ENCODE data around the gene NLRP7. TPM values are rescaled to one million over a fixed set of nuclear protein-coding genes. Genes with fewer than 3 reads are reported as not detected.
"Not testable (repeated sequence)": the region's sequence is repeated elsewhere in the genome, so short reads cannot be mapped to it uniquely, and the experiment has no call there.

NLRP7 gene
- total RNA-seq, 4 donors from 2014 or later: not detected

DNA sequence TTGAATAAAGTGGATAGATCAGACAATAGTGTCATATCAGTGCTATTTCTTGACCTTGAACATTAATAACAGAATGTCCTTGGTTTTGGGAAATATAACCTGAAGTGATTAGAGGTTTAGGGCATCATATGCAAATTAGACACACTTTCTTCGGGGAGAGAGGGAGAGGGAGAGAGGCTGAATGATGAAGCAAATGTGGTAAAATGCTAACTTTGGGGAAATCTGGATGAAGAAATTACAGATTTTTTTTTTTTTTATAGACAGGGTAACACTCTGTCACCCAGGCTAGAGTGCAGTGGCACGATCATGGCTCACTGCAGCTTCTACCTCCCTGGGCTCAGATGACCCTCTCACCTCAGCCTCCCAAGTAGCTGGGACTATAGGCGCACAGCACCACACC, 45.3 kb downstream of the NLRP7 start:
- DNase-seq: no peak
- Histone ChIP-seq H3K9me3 (no peaks in the 10 kb centered on the region), H3K27ac (no peak overlapping the region), H3K36me3 (no peaks in the 10 kb centered on the region), H3K4me1 (no peaks in the 10 kb centered on the region), H3K27me3 (no peaks in the 10 kb centered on the region), H3K4me3 (replicated peaks in 1 of 3) (no peak overlapping the region)
- TF ChIP-seq, protein P1, sequence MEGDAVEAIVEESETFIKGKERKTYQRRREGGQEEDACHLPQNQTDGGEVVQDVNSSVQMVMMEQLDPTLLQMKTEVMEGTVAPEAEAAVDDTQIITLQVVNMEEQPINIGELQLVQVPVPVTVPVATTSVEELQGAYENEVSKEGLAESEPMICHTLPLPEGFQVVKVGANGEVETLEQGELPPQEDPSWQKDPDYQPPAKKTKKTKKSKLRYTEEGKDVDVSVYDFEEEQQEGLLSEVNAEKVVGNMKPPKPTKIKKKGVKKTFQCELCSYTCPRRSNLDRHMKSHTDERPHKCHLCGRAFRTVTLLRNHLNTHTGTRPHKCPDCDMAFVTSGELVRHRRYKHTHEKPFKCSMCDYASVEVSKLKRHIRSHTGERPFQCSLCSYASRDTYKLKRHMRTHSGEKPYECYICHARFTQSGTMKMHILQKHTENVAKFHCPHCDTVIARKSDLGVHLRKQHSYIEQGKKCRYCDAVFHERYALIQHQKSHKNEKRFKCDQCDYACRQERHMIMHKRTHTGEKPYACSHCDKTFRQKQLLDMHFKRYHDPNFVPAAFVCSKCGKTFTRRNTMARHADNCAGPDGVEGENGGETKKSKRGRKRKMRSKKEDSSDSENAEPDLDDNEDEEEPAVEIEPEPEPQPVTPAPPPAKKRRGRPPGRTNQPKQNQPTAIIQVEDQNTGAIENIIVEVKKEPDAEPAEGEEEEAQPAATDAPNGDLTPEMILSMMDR (IDR thresholded peaks at IDR 0.05): no peak
- TF ChIP-seq POLR2A (IDR thresholded peaks at IDR 0.05): no peak
- WGBS, 2 donors: 73 to 78% methylated on average over 3 of the region's 3 CpGs
- intact Hi-C loops (cut with DNase I): no loop called here

DNA sequence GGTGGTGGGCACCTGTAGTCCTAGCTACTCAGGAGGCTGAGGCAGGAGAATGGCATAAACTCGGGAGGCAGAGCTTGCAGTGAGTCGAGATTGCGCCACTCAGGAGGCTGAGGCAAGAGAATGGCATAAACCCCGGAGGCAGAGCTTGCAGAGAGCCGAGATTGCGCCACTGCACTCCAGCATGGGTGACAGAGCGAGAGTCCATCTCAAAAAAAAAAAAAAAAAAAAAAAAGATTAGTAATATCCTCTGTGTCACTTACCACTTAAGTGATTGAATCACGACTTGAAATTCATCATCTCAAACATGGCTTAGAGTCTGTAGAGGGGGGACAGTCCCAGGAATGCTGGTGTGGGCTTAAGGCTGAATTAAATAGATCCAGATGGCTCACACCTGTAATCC, 46.2 kb downstream of the NLRP7 start:
- H3K36me3 ChIP-seq; intact Hi-C loops (cut with DNase I); H3K4me3 ChIP-seq (replicated peaks in 1 of 3); H3K27ac ChIP-seq; H3K9me3 ChIP-seq; H3K27me3 ChIP-seq; DNase-seq; H3K4me1 ChIP-seq: not testable (repeated sequence)
- WGBS, 2 donors: 75 to 77% methylated on average over 8 of the region's 8 CpGs

DNA sequence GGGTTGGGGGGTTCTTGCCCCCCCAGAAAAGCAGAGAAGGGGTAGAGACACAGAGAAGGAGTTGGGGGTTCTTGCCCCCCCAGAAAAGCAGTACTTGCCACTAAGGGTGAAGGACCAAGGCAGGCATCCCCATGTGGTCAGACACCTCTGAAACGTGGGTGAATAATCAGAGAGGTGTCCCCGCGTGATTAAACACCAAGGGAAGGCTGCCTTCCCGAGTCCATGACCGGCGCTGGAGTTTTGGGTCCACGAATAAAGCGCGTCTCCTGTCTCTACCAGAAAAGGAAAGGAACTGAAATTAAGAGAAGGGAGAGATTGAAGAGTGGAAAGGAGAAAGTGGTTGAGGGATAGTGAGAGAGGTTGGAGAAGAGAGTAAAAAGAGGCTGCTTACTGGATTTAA, 47.7 kb downstream of the NLRP7 start:
- 76 to 86% methylated on average over 9 of the region's 9 CpGs for WGBS, 2 donors
- H3K36me3 ChIP-seq; H3K4me1 ChIP-seq; DNase-seq; H3K27me3 ChIP-seq; H3K27ac ChIP-seq; intact Hi-C loops (cut with DNase I); H3K4me3 ChIP-seq (replicated peaks in 1 of 3); H3K9me3 ChIP-seq: not testable (repeated sequence)

DNA sequence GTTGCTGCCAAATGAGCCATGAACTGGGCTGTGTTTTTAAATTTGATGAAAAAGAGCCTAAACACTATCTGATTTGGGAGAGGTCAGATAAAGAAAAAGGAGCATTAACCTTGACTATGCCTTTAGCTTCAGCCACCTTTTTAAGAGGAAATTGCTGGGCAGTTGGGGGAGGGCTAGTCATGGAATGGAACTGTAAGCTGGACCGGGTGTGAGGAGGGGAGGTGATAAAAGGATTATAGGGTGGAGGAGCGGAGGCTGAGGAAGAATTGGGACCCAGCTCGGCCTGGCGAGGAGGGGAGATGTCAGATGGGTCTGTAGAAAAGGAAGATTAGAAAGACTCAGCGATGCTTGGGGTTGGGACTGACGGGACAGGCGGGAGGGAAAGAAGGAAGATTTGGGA, 48.6 kb downstream of the NLRP7 start:
- H3K36me3 ChIP-seq; DNase-seq; H3K4me1 ChIP-seq; H3K27ac ChIP-seq; H3K27me3 ChIP-seq; H3K9me3 ChIP-seq; H3K4me3 ChIP-seq (replicated peaks in 1 of 3); intact Hi-C loops (cut with DNase I): not testable (repeated sequence)
- WGBS, 2 donors: 51 to 58% methylated on average over 7 of the region's 7 CpGs

DNA sequence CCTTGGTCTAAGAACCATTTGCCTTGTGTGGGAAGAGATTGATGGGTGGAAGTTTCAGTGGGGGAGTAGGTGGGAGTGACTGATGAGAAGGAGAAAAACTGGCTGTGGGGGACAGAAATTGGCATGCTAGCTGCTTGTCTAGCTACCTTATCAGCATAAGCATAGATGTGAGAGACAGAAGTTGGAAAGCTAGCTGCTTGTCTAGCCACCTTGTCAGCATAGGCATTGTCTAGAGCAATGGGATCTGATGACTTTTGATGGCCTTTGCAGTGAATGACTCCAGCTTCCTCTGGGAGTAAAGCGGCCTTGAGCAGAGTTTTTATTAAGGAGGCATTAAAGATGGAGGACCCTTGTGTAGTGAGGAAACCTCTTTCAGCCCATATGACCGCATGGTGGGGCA, 51.3 kb downstream of the NLRP7 start:
- H3K27ac ChIP-seq: no peak overlapping the region
- no peaks in the 10 kb centered on the region for H3K4me1 ChIP-seq
- TF ChIP-seq POLR2A (IDR thresholded peaks at IDR 0.05): no peak
- TF ChIP-seq, protein P1 (IDR thresholded peaks at IDR 0.05): no peak
- no peaks in the 10 kb centered on the region for H3K27me3 ChIP-seq
- intact Hi-C loops (cut with DNase I): no loop called here
- H3K4me3 ChIP-seq (replicated peaks in 1 of 3): no peak overlapping the region
- WGBS, 2 donors: 78 to 82% methylated on average over 2 of the region's 2 CpGs
- H3K9me3 ChIP-seq: no peaks in the 10 kb centered on the region
- H3K36me3 ChIP-seq: no peaks in the 10 kb centered on the region
- DNase-seq: no peak

DNA sequence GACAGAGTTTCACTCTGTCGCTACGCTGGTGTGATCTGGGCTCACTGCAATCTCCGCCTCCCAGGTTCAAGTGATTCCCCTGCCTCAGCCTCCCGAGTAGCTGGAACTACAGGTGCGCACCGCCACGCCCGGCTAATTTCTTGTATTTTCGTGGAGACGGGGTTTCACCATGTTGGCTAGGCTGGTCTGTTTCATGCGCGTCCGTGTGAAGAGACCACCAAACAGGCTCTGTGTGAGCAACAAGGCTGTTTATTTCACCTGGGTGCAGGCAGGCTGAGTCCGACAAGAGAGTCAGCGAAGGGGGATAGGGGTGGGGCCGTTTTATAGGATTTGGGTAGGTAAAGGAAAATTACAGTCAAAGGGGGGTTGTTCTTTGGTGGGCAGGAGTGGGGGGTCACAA, 53.2 kb downstream of the NLRP7 start:
- H3K4me1 ChIP-seq; H3K27ac ChIP-seq; H3K27me3 ChIP-seq; H3K36me3 ChIP-seq; intact Hi-C loops (cut with DNase I); H3K9me3 ChIP-seq; H3K4me3 ChIP-seq (replicated peaks in 1 of 3); DNase-seq: not testable (repeated sequence)
- WGBS, 2 donors: 86 to 88% methylated on average over 16 of the region's 16 CpGs

DNA sequence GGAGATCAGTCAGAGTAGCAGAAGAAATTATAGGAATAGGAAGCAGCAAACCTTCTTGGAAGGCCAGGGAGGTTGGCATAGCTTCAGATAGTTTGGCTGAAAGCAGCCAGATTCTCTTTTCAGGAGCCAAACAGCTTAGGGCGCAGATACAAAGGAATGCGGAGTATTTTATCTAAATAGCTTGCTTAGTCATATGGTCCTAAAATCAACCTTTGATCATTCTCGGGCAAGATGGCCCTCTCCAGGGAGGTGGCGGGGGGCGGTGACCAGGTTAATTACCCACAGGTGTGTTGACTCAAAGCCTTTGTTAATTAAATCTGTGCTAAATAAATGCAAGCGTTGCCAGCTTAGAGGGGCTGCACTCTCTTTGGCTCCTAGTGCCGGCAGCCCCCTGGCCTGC, 53.9 kb downstream of the NLRP7 start:
- no peaks in the 10 kb centered on the region for H3K27me3 ChIP-seq
- no peaks in the 10 kb centered on the region for H3K9me3 ChIP-seq
- H3K27ac ChIP-seq: no peak overlapping the region
- intact Hi-C loops (cut with DNase I): no loop called here
- H3K4me1 ChIP-seq: no peaks in the 10 kb centered on the region
- no peak for DNase-seq
- no peaks in the 10 kb centered on the region for H3K36me3 ChIP-seq
- TF ChIP-seq, protein P1 (IDR thresholded peaks at IDR 0.05): no peak
- TF ChIP-seq POLR2A (IDR thresholded peaks at IDR 0.05): no peak
- H3K4me3 ChIP-seq (replicated peaks in 1 of 3): no peak overlapping the region
- 29 to 39% methylated on average over 7 of the region's 7 CpGs for WGBS, 2 donors
